GM19467 (cell line): Measurements from ENCODE around the gene FBXO44.
"Not testable (repeated sequence)": the region's sequence is repeated elsewhere in the genome, so short reads cannot be mapped to it uniquely, and the experiment has no call there.

ENCODE experiments used
- ATAC-seq: cut with Tn5 transposase; IDR thresholded peaks from one replicate; pipeline ENCODE4 v1.9.1; 2021; ENCODE audit warnings: mild to moderate bottlenecking, moderate library complexity; ENCODE audit not compliant: unreplicated experiment

Gene FBXO44

DNA sequence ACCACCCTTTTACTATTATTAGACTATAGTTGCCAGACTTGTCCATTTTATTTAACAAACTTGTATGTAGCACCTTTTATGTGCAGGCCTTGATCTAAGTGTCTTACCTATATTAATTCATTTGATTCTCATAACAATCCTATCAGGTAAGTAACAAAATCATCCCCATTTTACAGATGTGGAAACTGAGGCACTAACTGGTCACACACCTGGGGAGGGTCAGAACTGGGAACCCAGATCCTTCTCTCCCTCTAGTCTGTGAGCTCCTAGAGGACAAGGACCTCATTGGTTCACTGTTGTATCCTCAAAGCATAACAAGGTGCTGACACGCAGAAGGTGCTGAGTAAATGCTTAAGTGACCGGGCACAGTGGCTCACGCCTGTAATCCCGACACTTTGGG, 15.3 kb upstream of the FBXO44 start:
- ATAC-seq, result no peak

GRCh38 chr1:11640101-11640500, 14.6 kb upstream of the FBXO44 start:
- no peak for ATAC-seq

DNA sequence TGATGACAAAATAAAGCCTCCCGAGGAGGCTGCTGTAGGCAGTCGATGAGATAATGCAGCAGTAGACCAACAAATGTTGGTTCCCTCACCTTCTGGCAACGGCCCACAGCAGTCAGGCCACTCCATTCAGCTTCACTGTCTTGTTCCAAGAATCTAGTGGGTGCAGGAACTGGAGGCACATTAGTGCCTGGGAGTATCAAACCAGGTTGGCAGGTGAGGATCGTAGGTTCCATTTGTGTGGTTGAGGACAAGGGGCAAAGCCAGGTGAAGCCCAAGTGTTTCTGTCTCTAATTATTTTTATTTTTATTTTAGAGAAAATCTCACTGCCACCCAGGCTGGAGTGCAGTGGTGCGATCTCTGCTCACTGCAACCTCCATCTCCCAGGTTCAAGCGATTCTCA, 13.7 kb upstream of the FBXO44 start:
- ATAC-seq, result no peak

- ATAC-seq, result no peak
Measured at GRCh38 chr1:11641776-11642305, 12.8 kb upstream of the FBXO44 start.

- ATAC-seq, result not testable (repeated sequence)
Measured at GRCh38 chr1:11642418-11643017, 12.2 kb upstream of the FBXO44 start.

- no peak for ATAC-seq
Measured at GRCh38 chr1:11643782-11644181, 10.9 kb upstream of the FBXO44 start.

DNA sequence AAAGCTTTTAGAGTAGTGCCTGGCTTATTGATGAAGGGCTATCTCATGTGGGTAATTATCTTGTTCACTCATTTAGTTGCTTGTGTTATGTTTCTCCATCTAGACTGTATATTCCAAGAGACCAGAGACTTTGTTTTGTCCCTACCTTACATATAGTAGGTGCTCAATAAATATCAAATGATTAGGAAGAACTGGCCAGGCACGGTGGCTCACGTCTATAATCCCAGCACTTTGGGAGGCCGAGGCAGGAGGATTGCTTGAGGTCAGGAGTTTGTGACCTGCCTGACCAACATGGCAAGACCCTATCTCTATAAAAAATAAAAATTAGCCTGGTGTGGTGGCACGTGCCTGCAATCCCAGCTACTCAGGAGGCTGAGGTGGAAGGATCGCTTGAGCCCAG, 9.4 kb upstream of the FBXO44 start:
- no peak for ATAC-seq

DNA sequence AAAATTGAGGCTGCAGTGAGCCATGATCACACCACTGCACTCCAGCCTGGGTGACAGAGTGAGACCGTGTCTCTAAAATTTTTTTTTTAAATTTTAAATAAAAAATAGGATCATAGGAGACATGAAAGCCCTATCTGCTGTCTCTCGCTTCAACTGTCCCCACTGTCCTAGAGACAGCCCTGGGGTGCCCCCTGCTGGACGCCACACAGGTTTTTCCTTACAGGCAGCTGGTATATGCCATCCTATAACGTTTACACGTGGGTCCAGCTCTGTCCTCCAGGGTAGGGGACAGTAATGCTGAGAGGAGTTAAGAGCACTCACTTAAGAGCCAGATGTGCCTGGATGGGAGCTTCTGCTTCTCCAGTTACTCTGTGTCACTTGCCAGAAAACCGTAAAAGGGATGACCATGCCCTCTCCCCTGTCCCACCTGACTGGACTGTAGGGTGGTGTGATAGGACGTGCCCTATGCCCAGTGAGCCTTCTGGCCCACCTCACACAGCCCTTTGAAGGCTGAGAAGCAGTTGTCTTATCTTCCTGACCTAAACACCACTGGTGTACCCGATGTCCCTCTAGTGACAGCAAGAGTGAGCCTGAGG, 8.9 kb upstream of the FBXO44 start:
- no peak for ATAC-seq

GRCh38 chr1:11646317-11646716, 8.4 kb upstream of the FBXO44 start:
- no peak for ATAC-seq

DNA sequence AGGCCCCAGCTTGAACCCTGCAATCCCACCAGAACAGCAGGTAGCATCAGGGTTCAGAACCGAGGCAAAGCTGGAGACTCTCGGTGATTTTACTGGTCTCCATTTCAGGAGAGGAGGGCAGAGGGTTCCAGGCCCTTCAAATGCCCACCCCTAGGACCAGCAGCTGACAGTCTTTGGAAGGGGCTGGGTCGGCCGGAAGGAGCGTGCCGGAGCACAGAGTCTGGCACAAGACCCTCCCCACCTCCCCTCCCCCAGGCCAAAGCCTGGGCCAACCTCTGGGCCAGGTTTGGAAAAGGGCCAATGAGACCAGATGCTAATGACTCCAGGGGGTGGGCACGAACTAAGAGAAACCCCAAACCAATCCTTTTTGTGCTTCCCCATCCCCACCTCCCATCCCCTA, 7.3 kb upstream of the FBXO44 start:
- ATAC-seq, result no peak

DNA sequence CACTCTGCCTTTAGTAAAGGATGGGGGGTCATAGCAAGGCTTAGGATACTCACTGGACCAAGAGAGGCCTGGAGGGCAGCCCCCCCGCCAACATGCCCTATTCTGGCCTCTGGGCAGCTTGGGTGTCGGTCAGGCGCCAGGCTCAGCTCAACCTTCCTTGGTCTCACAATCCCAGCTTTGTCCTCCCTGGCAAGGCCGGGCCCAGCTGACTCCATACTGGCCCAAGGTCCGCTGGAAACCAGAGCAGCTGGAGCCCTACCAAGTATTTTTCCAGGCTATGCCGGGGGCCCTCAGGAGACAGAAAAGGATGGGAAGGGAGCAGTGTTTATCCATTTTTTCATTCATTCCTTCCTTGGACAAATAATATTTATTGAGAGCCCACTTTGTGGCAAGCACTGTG, 6.6 kb upstream of the FBXO44 start:
- no peak for ATAC-seq

DNA sequence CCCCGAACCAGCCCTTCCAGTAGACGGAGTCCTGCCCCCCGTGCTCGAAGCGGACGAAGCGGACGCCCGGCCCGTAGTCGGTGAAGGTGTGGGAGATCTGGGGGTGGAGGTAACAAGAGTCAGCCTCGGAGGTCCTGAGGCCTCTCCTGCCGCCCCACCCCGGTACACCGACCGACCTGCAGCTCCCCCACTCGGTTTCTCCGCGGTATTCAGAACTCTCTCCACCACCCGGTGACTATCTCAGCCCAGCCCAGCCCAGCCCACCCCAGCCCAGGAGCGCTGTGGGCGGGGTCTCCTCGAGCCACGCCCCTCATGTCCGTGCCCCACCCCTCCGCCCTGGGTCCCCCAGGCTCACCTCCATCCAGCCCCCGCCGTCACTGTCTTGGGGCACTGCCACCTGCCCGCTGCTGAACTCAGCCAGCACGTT, 5.9 kb upstream of the FBXO44 start:
- no peak for ATAC-seq

- no peak for ATAC-seq
Measured at GRCh38 chr1:11649237-11649623, 5.4 kb upstream of the FBXO44 start.

- ATAC-seq, result no peak
Measured at GRCh38 chr1:11649624-11650330, 4.9 kb upstream of the FBXO44 start.

GRCh38 chr1:11650331-11650991, 4.2 kb upstream of the FBXO44 start:
- no peak for ATAC-seq

DNA sequence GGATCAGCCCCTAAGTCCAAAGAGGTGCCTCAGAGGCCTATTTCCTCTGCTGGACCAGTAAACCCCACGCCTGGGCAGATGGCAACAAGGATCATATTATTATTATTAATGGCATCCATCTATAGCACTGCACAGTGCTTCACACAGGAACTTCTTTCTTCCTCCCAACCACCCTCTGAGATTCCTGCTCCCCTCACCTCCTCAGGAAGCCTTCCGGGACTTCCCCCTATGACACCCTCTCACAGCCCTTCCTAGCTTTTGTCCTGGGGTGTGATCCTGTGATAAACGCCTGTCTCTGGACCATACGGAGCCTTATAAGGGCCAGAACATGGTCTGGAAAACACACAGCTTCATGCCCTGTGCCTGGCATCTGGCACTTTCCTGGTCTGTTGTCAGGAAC, 3.7 kb upstream of the FBXO44 start:
- ATAC-seq, result no peak

GRCh38 chr1:11652203-11652780, 2.4 kb upstream of the FBXO44 start:
- no peak for ATAC-seq

GRCh38 chr1:11653101-11653860, 1.4 kb upstream of the FBXO44 start:
- no peak for ATAC-seq

DNA sequence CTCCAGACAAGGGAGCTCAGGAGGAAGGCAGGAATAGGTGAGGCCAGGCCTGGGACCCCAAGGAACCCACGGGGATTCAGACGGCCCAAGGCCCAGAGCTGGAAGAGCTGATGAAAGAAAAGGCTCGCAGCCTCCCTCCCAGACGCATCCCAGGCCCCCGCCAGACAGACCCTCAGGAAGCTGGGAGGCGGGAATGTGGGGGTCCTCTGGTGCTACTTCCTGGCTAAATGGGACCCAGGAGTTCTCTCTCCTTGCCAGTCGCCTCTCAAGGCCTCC, 878 bp upstream of the FBXO44 start:
- no peak for ATAC-seq

- peak; percentile 23 for ATAC-seq
Measured at GRCh38 chr1:11654939-11655808, 497 bp downstream of the FBXO44 start.
